Fibroblast of lung (primary cell): ENCODE results near the gene C17orf58.

Source experiments
- CTCF ChIP-seq, 2 donors: IDR thresholded peaks in 1 of 2; conservative IDR thresholded peaks in 1 of 2; 1 replicate in 1 of 2; 2 replicates in 1 of 2; pipeline ENCODE4 v1.5.1; 2011 to 2012; ENCODE audit warnings: low read length in 2 of 2, control low read depth in 1 of 2, inconsistent platforms in 1 of 2, low read depth in 1 of 2, mild to moderate bottlenecking in 1 of 2
- EZH2 ChIP-seq: IDR thresholded peaks from 2 replicates; pipeline ENCODE4 v1.5.1; 2012; ENCODE audit warnings: low read length, control low read depth, mild to moderate bottlenecking; ENCODE audit errors: missing control alignments

- TF ChIP-seq CTCF (conservative IDR thresholded peaks at IDR 0.05 in 1 of 2, IDR thresholded peaks at IDR 0.05 in 1 of 2; ENCODE audit: low read depth in 1 of 2, low read length in 2 of 2): peak; percentile 46 to 66
- TF ChIP-seq EZH2: no peak
These were observed 53.5 kb downstream of the C17orf58 start for GRCh38 chr17:67942810-67943209.
